Measurements from ENCODE around the gene SCGB2B2. TPM values are rescaled to one million over a fixed set of nuclear protein-coding genes. Genes with fewer than 3 reads are reported as not detected.
"Not testable (repeated sequence)": the region's sequence is repeated elsewhere in the genome, so short reads cannot be mapped to it uniquely, and the experiment has no call there.

Gene SCGB2B2
- total RNA-seq, 1 experiment from 2014 or later = 0.59 TPM

GRCh38 chr19:34666200-34666957, 10.6 kb downstream of the SCGB2B2 start:
- no peak overlapping the region; the same call in 1 of the 2 replicates for H3K27ac ChIP-seq (ENCODE audit: low read length)
- H3K4me1 ChIP-seq (ENCODE audit: control insufficient read depth, insufficient read depth, low read length) = peaks cover 3% of the 10 kb centered on the region
- H3K36me3 ChIP-seq (ENCODE audit: control insufficient read depth, insufficient read depth, low read length) = no peaks in the 10 kb centered on the region
- ATAC-seq (no peak), DNase-seq (ENCODE audit: low read depth, low spot score) (no peak)
- intact Hi-C loops (cut with micrococcal nuclease; ENCODE audit: unreplicated experiment) = no loop called here
- ChIA-PET CTCF (interaction anchor here (0.8 kb wide), 1 partner anchor 27 kb away, joined by 5 read pairs; no protein-coding TSS in a partner anchor), POLR2A (no interaction called here)
- H3K9me3 ChIP-seq (ENCODE audit: control insufficient read depth, insufficient read depth, low read depth, low read length) = no peaks in the 10 kb centered on the region
- H3K27me3 ChIP-seq (ENCODE audit: control insufficient read depth, insufficient read depth, low read length) = no peaks in the 10 kb centered on the region
- in situ Hi-C loops (cut with HindIII; ENCODE audit: low pct_unique_long_range_greater_than_20kb, low sequenced_read_pairs) = no loop called here
- no peak for TF ChIP-seq TCF7L2 (IDR thresholded peaks at IDR 0.05; ENCODE audit: low read depth, low read length)
- TF ChIP-seq CTCF (IDR thresholded peaks at IDR 0.05) = no peak
- TF ChIP-seq POLR2AphosphoS5 (IDR thresholded peaks at IDR 0.05; ENCODE audit: low read depth, low read length) = no peak
- TF ChIP-seq SIN3A (IDR thresholded peaks at IDR 0.05; ENCODE audit: borderline replicate concordance, insufficient read depth, low read depth, low read length) = no peak
- TF ChIP-seq, protein P1, sequence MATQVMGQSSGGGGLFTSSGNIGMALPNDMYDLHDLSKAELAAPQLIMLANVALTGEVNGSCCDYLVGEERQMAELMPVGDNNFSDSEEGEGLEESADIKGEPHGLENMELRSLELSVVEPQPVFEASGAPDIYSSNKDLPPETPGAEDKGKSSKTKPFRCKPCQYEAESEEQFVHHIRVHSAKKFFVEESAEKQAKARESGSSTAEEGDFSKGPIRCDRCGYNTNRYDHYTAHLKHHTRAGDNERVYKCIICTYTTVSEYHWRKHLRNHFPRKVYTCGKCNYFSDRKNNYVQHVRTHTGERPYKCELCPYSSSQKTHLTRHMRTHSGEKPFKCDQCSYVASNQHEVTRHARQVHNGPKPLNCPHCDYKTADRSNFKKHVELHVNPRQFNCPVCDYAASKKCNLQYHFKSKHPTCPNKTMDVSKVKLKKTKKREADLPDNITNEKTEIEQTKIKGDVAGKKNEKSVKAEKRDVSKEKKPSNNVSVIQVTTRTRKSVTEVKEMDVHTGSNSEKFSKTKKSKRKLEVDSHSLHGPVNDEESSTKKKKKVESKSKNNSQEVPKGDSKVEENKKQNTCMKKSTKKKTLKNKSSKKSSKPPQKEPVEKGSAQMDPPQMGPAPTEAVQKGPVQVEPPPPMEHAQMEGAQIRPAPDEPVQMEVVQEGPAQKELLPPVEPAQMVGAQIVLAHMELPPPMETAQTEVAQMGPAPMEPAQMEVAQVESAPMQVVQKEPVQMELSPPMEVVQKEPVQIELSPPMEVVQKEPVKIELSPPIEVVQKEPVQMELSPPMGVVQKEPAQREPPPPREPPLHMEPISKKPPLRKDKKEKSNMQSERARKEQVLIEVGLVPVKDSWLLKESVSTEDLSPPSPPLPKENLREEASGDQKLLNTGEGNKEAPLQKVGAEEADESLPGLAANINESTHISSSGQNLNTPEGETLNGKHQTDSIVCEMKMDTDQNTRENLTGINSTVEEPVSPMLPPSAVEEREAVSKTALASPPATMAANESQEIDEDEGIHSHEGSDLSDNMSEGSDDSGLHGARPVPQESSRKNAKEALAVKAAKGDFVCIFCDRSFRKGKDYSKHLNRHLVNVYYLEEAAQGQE (IDR thresholded peaks at IDR 0.05; ENCODE audit: insufficient read depth in 1 of 2, low read depth in 2 of 2, low read length in 1 of 2) = no peak
- H3K4me3 ChIP-seq (ENCODE audit: low read depth in 2 of 2, low read length in 2 of 2) = no peak overlapping the region
- no TSS peak for BruUV-seq (replicated peaks)

GRCh38 chr19:34665275-34665674, 11.7 kb downstream of the SCGB2B2 start:
- H3K27ac ChIP-seq (ENCODE audit: low read length); DNase-seq (ENCODE audit: low read depth, low spot score); in situ Hi-C loops (cut with HindIII; ENCODE audit: low pct_unique_long_range_greater_than_20kb, low sequenced_read_pairs); BruUV-seq (replicated peaks); H3K27me3 ChIP-seq (ENCODE audit: control insufficient read depth, insufficient read depth, low read length); H3K4me3 ChIP-seq (ENCODE audit: low read depth in 2 of 2, low read length in 2 of 2); intact Hi-C loops (cut with micrococcal nuclease; ENCODE audit: unreplicated experiment); H3K36me3 ChIP-seq (ENCODE audit: control insufficient read depth, insufficient read depth, low read length); H3K4me1 ChIP-seq (ENCODE audit: control insufficient read depth, insufficient read depth, low read length); POLR2A ChIA-PET; CTCF ChIA-PET; H3K9me3 ChIP-seq (ENCODE audit: control insufficient read depth, insufficient read depth, low read depth, low read length): not testable (repeated sequence)
- 0 out of 2 replicates have a peak, but pooled peaks have one; percentile 14 for ATAC-seq

- ChIA-PET POLR2A (no interaction called here), CTCF (interaction anchor here (1.4 kb wide), 1 partner anchor 25 kb away, joined by 3 read pairs; no protein-coding TSS in a partner anchor)
- in situ Hi-C loops (cut with HindIII; ENCODE audit: low pct_unique_long_range_greater_than_20kb, low sequenced_read_pairs) (no loop called here), intact Hi-C loops (cut with micrococcal nuclease; ENCODE audit: unreplicated experiment) (no loop called here)
- no TSS peak for BruUV-seq (replicated peaks)
- Histone ChIP-seq H3K27ac (ENCODE audit: low read length) (no peak overlapping the region), H3K27me3 (ENCODE audit: control insufficient read depth, insufficient read depth, low read length) (no peaks in the 10 kb centered on the region), H3K4me3 (ENCODE audit: low read depth in 2 of 2, low read length in 2 of 2) (no peak overlapping the region), H3K36me3 (ENCODE audit: control insufficient read depth, insufficient read depth, low read length) (no peaks in the 10 kb centered on the region), H3K4me1 (ENCODE audit: control insufficient read depth, insufficient read depth, low read length) (peaks cover 3% of the 10 kb centered on the region), H3K9me3 (ENCODE audit: control insufficient read depth, insufficient read depth, low read depth, low read length) (no peaks in the 10 kb centered on the region)
- no peak for TF ChIP-seq CTCF (IDR thresholded peaks at IDR 0.05)
- TF ChIP-seq TCF7L2 (IDR thresholded peaks at IDR 0.05; ENCODE audit: low read depth, low read length) = no peak
- no peak for TF ChIP-seq SIN3A (IDR thresholded peaks at IDR 0.05; ENCODE audit: borderline replicate concordance, insufficient read depth, low read depth, low read length)
- TF ChIP-seq, protein P1 (IDR thresholded peaks at IDR 0.05; ENCODE audit: insufficient read depth in 1 of 2, low read depth in 2 of 2, low read length in 1 of 2) = no peak
- no peak for TF ChIP-seq POLR2AphosphoS5 (IDR thresholded peaks at IDR 0.05; ENCODE audit: low read depth, low read length)
- ATAC-seq (no peak; the same call in 1 of the 2 replicates), DNase-seq (ENCODE audit: low read depth, low spot score) (no peak)
These were observed 12.1 kb downstream of the SCGB2B2 start for GRCh38 chr19:34664870-34665269.

Measured in Panc1 (cell line).